Colonic mucosa (tissue), 4 donors: ENCODE measurements around the gene STRN4. TPM values are rescaled to one million over a fixed set of nuclear protein-coding genes. Genes with fewer than 3 reads are reported as not detected.

ENCODE experiments used
- DNase-seq: peaks from one replicate; pipeline ENCODE4 v3.0.0-alpha.2; 2020
- H3K27ac ChIP-seq: fragments of 200-600 bp; one replicate; pipeline ENCODE4 v1.8.0; 2021
- H3K27me3 ChIP-seq: fragments of 200-600 bp; one replicate; pipeline ENCODE4 v1.8.0; 2021
- H3K36me3 ChIP-seq: fragments of 200-600 bp; one replicate; pipeline ENCODE4 v1.8.0; 2021
- H3K4me1 ChIP-seq: fragments of 200-600 bp; one replicate; pipeline ENCODE4 v1.8.0; 2021; ENCODE audit warnings: mild to moderate bottlenecking
- H3K4me3 ChIP-seq: fragments of 200-600 bp; one replicate; pipeline ENCODE4 v1.8.0; 2021
- H3K9ac ChIP-seq, 2 donors: one replicate each; pipeline ENCODE4 v1.7.0; 2013; ENCODE audit warnings: control low read depth in 2 of 2, low read depth in 2 of 2, low read length in 2 of 2
- H3K9me3 ChIP-seq: fragments of 200-600 bp; one replicate; pipeline ENCODE4 v1.8.0; 2021
- CTCF ChIP-seq: fragments of 200-600 bp; IDR thresholded peaks from one replicate; pipeline ENCODE4 v1.8.0; 2022; ENCODE audit warnings: antibody characterized with exemption, mild to moderate bottlenecking
- intact Hi-C: fragments of 100-400 bp; cut with DNase I; formaldehyde crosslinking; loops from one replicate; pipeline ENCODE4 v1.14.1; 2022
- total RNA-seq, 2 donors: library from RNA; stranded (reverse); fragmentation: NEBNext Ultra II Directional in 1 of 2; extraction: Animal tissue kit (Norgen Biotek cat#: 25700) in 1 of 2; gene quantifications; one replicate each; pipeline ENCODE4 v1.2.1, GENCODE V29; 2021
- donor health status: healthy.
- donor health status: DM: no; HTN: no; CAD: no.
- donor health status: DM: no; HTN: no; CAD: no.

STRN4 gene
- total RNA-seq, 2 donors from 2014 or later: 56.5 to 90.0 TPM

- Histone ChIP-seq H3K36me3 (peaks cover 41% of the 10 kb centered on the region), H3K4me3 (no peak overlapping the region), H3K9me3 (no peaks in the 10 kb centered on the region), H3K9ac (no peak overlapping the region), H3K27ac (no peak overlapping the region), H3K27me3 (no peaks in the 10 kb centered on the region), H3K4me1 (no peaks in the 10 kb centered on the region)
- intact Hi-C loops: no loop called here
- no peak for TF ChIP-seq CTCF
- no peak for DNase-seq
These were observed 21.0 kb downstream of the STRN4 start for GRCh38 chr19:46725036-46725820.

- Histone ChIP-seq H3K4me1 (no peaks in the 10 kb centered on the region), H3K4me3 (no peak overlapping the region), H3K27me3 (no peaks in the 10 kb centered on the region), H3K27ac (no peak overlapping the region), H3K9ac (no peak overlapping the region), H3K36me3 (peaks cover 34% of the 10 kb centered on the region), H3K9me3 (no peaks in the 10 kb centered on the region)
- intact Hi-C loops: no loop called here
- no peak for DNase-seq
- no peak for TF ChIP-seq CTCF
These were observed 21.8 kb downstream of the STRN4 start for GRCh38 chr19:46724468-46724867.

- H3K9me3 ChIP-seq: no peaks in the 10 kb centered on the region
- intact Hi-C loops: no loop called here
- H3K9ac ChIP-seq: no peak overlapping the region
- H3K4me3 ChIP-seq: no peak overlapping the region
- peaks cover 34% of the 10 kb centered on the region for H3K36me3 ChIP-seq
- no peak for DNase-seq
- no peak overlapping the region for H3K27ac ChIP-seq
- no peaks in the 10 kb centered on the region for H3K4me1 ChIP-seq
- no peaks in the 10 kb centered on the region for H3K27me3 ChIP-seq
- no peak for TF ChIP-seq CTCF
These were observed 22.8 kb downstream of the STRN4 start for GRCh38 chr19:46723471-46723870.

GRCh38 chr19:46723023-46723461 lies 23.2 kb downstream of the STRN4 start:
- H3K9me3 ChIP-seq: no peaks in the 10 kb centered on the region
- H3K27me3 ChIP-seq: no peaks in the 10 kb centered on the region
- H3K36me3 ChIP-seq: peaks cover 34% of the 10 kb centered on the region
- H3K4me1 ChIP-seq: peaks cover 1% of the 10 kb centered on the region
- no peak overlapping the region for H3K27ac ChIP-seq
- H3K9ac ChIP-seq: no peak overlapping the region
- no peak for TF ChIP-seq CTCF
- DNase-seq: no peak
- H3K4me3 ChIP-seq: no peak overlapping the region
- intact Hi-C loops: no loop called here

GRCh38 chr19:46722421-46723022 lies 23.7 kb downstream of the STRN4 start:
- Histone ChIP-seq H3K27me3 (no peaks in the 10 kb centered on the region), H3K4me3 (no peak overlapping the region), H3K36me3 (peaks cover 34% of the 10 kb centered on the region), H3K4me1 (peaks cover 4% of the 10 kb centered on the region), H3K9me3 (no peaks in the 10 kb centered on the region), H3K9ac (no peak overlapping the region), H3K27ac (no peak overlapping the region)
- intact Hi-C loops: no loop called here
- no peak for TF ChIP-seq CTCF
- no peak for DNase-seq
